HG03521 (cell line): ENCODE results near the gene CMC2.

Experiments
- ATAC-seq: cut with Tn5 transposase; IDR thresholded peaks from one replicate; pipeline ENCODE4 v1.9.1; 2021; ENCODE audit warnings: mild to moderate bottlenecking, moderate library complexity; ENCODE audit not compliant: unreplicated experiment

Gene CMC2

DNA sequence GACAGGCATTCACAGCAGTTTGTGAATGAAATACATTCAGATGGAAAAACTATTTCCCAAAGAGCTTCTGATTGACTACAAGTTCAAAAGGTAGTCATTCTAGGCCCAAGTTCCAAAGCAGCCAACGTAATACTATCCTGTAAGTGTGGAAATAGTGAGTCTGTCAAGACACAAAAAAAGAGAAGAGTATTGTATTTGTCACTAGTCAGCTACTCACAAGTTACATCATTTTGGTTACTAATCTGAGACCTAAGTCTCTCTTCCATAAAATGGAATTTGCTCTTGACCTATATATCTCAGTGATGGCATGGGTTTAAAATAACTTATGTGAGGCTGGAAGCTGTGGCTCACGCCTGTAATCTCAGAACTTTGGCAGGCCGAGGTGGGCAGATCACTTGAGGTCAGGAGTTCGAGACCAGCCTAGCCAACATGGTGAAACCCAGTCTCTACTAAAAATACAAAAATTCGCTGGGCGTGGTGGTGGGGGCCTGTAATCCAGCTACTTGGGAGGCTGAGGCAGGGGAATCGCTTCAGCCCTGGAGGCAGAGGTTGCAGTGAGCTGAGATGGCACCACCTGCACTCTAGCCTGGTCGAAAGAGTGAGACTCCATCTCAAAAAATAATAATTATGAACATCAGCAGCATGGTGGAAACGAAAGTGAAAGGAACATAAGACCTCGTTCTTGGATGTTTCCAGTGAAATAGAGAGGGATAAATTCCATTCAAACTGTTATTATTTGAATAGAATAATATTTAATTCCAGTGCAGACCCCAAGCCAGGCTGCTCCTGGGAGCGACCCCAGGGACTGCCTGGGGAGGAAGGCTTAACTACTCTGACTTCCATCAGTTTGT, 2.9 kb downstream of the CMC2 start:
- ATAC-seq = no peak

- no peak for ATAC-seq
Measured at GRCh38 chr16:81003064-81003463, 3.6 kb downstream of the CMC2 start.

DNA sequence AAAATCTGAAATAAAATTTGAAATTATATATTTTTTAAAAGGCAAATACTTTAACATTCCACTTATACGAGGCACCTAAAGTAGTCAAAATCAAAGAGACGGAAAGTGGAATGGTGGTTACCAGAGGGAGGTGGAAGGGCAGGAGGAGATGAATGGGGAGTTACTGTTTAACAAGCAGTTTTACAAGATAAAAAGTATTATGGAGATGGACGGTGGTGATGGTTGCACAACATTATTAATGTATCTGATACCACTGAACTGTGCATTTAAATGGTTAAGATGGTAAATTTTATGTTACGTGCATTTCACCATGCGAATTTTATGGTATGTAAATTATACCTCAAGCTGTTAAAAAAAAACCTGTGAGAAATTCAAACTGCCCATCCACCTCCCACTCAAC, 5.4 kb downstream of the CMC2 start:
- no peak for ATAC-seq

- no peak for ATAC-seq
Measured at GRCh38 chr16:81000873-81001272, 5.8 kb downstream of the CMC2 start.

DNA sequence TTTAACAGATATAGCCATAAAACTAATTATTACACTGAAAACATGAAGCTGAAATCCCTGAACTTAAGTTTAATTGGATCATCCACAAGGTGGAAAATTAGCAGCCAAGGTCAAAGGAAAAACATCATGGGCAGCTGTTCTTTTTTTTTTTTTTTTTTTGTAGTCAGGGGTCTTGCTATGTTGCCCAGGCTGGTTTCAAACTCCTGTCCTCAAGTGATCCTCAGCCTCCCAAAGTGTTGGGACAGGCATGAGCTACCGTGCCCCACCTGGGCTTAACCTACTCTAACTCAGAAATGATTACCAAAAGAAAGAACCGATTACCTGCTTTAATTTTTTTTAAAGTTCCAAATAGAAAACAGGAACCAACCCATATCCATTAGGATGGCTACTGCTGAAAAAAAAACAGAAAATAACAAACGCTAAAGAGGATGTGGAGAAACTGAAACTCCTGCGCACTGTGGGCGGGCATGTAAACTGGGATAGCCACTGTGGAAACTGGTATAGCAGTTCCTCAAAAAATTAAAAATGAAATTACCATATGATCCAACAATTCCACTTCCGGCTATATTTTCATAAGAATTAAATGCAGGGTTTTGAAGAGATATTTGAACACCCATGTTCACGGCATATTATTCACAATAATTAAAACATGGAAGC, 8.6 kb downstream of the CMC2 start:
- no peak for ATAC-seq

DNA sequence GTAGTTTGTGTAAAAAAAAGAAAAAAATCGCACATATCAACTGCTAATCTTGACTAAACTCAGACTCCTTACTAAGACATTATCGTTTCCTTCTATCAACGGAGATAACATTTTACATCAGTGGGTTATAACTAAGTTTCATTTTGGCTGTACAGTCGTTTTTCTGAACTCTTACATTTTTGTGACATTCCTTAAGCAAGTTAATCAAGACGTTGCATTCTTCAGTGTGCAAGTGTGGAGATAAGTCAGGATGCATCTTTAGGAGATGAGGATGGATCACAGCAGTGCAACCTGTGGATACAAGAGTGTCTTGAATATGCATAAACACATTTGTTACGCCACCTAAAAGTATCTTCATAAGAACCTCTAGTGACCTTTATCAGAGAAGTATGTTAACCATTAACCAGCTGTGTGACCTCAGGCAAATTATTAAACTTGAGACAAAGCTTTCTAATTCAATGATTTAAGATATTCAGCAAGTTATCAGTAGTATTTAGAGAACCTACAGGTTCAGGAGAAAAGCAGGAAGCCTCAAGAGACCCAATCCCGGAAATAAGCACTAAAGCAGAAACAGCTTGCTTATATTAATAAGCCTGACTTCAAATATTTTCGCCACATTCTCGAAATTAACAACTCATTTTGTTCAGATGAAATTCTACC, 9.4 kb downstream of the CMC2 start:
- peak; percentile 62 for ATAC-seq

GRCh38 chr16:80996688-80997138, 10.0 kb downstream of the CMC2 start:
- peak; percentile 14 for ATAC-seq

DNA sequence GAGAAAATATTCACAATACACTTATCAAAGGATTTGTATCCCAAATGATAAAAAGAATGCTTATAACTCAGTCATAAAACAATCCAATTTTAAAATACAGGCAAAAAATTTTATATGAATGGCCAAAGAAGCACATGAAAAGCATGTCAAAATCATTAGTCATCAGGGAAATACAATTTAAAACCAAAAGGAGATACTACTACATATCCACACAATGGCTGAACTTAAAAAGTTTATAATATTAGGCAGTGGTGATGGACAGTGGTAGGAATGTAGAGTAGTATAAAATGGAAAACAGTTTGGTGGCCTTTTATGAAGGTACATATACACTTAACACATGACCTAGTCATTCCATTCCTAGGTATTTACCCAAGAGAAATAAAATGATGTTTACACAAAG, 12.2 kb downstream of the CMC2 start:
- ATAC-seq = no peak

- no peak for ATAC-seq
Measured at GRCh38 chr16:80993834-80994233, 12.9 kb downstream of the CMC2 start.

- no peak for ATAC-seq
Measured at GRCh38 chr16:80993307-80993706, 13.4 kb downstream of the CMC2 start.

DNA sequence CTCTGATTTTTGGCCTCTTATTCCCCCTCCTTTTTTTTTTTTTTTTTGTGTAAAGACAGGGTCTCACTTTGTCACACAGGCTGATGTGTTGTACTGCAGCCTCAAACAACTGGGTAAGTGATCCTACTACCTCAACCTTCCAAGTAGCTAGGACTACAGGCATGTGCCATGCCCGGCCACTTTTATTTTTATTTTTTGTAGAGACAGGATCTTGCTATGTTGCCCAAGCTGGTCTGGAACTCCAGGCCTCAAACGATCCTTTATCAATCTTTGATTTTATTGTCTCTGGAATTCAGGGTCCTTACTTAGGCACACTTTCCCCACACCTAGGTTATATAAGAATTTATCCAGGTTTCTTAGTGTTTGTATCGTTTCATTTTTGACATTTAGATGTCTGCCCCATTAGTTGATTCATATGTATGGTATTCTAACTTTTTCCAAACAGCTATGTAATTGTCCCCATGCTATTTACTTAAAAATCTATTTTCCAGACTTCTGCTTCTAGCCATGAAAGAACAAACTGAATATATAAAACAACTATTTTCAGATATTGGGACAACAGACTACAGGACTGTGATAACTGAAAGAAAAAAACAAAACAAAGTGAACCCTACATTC, 13.9 kb downstream of the CMC2 start:
- ATAC-seq = no peak

GRCh38 chr16:80991792-80992430, 14.8 kb downstream of the CMC2 start:
- no peak for ATAC-seq

DNA sequence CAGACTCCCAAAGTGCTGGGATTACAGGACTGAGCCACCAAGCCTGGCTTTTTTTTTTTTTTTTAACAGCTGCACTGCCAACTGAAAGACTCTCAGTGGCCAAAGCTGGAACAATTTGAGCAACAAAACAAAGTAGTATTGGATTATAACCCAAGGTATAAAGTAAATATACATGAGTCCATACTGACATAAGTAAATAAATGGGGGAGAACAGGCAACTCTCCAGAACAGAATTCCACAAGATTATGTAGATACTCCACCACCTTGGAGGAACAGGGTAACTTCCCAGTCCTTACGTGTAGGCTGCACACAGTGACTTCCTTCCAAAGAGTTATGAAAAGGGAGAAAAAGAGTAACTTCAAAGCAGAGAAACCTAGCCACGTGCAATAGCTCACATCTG, 15.7 kb downstream of the CMC2 start:
- ATAC-seq = no peak

GRCh38 chr16:80990577-80990976, 16.1 kb downstream of the CMC2 start:
- ATAC-seq = no peak

DNA sequence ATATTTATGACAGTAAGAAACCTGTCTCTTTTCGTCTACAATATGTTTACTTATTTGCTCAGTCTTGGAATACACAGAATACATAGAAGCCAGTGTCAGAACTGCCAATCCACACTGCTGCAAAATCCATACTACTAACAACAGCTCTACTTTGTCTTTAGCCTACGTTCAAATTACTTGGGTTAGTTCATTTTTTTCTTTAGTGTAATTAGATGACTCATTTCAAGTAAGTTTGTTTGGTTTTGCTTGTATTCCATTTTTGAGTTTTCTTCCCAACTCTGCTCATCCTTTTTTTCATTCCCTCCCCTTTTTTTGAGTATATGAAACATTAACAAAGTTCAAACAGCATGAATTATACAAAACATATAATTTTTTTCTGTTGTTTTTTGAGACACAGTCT, 16.9 kb downstream of the CMC2 start:
- ATAC-seq = no peak

- ATAC-seq = no peak
Measured at GRCh38 chr16:80988756-80989155, 17.9 kb downstream of the CMC2 start.

- no peak for ATAC-seq
Measured at GRCh38 chr16:80986557-80986956, 20.1 kb downstream of the CMC2 start.

- ATAC-seq = no peak
Measured at GRCh38 chr16:80985611-80986010, 21.1 kb downstream of the CMC2 start.

DNA sequence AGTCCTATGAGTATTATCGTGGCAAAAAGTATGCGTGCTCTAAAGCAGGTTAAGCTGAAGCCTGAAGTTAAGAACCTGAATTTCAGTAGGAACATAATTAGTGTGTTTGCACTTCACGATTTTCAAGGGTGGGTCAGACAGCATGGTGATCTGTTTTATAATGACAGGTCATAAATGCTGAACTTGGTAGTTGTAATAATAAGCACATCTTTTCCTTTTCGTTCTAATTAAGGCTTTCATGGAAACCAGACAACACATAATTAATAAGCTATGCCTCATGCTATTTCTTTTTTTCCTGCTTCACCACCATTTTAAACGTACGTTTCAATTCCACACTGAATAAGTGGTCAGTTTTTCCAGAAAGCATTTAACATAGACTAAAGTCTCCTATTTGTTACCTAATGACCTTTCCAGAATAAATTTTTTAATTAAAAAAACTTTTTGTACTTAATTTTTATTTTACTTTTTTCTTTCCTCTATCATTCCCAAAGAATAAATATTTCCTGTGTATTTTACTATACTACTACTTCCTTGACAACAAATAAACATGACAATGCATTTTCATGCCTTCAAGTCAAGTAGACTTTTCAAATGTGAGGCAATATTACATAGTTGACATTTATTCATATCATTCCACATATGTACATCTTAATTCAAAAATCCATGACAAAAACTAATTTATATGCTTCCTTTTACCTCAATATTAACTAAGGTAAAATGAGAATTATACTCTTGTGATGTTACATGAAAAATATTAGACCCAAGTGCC, 22.4 kb downstream of the CMC2 start:
- no peak for ATAC-seq

DNA sequence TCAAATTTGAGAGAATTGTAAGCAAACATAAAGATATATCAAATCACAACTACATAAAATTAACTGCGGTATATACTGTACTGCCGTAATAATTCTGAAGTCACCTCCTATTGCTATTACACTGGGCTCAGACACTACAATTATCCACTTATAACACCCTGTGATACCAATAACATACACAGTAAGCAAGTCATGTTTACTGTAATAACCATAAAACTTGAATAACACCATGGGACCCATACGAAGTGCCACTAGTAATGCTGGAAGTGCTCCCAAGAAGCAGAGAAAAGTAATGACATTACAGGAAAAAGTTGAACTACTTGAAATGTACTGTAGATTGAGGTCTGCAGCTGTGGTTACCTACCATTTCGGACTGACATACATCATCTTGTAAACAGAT, 24.0 kb downstream of the CMC2 start:
- no peak for ATAC-seq
